ENCODE measurements around the gene PTX4.

Gene PTX4

GRCh38 chr16:1495211-1495888 is 6.6 kb upstream of the PTX4 start:
- H3K9me3 ChIP-seq (ENCODE audit: insufficient read depth, low read depth, low read length): no peaks in the 10 kb centered on the region
- H3K9ac ChIP-seq (ENCODE audit: low read depth, low read length, poor library complexity, severe bottlenecking): peak overlapping the region; percentile 84
- no peak overlapping the region for H3K4me3 ChIP-seq (ENCODE audit: low read length, poor library complexity, severe bottlenecking)
- no peaks in the 10 kb centered on the region for H3K27me3 ChIP-seq (ENCODE audit: insufficient read depth, low read length, poor library complexity, severe bottlenecking)
- TF ChIP-seq EZH2phosphoT487 (IDR thresholded peaks at IDR 0.05; ENCODE audit: borderline replicate concordance): no peak
- TF ChIP-seq CTCF (conservative IDR thresholded peaks at IDR 0.05; ENCODE audit: low read length): no peak
- no peaks in the 10 kb centered on the region for H3K36me3 ChIP-seq (ENCODE audit: insufficient read depth, low read length)
- H2AFZ ChIP-seq (ENCODE audit: low read length): no peak overlapping the region
- H4K20me1 ChIP-seq (ENCODE audit: insufficient read depth, low read length, poor library complexity, severe bottlenecking): no peaks in the 10 kb centered on the region
- peak overlapping the region; percentile 75 for H3K4me2 ChIP-seq (ENCODE audit: low read depth, low read length, poor library complexity, severe bottlenecking)
- H3K9me2 ChIP-seq (replicated peaks; ENCODE audit: low read depth, low read length): no peaks in the 10 kb centered on the region
- peaks cover 5% of the 10 kb centered on the region for H3K4me1 ChIP-seq (ENCODE audit: insufficient read depth, low read length, poor library complexity, severe bottlenecking)
- peaks cover 23% of the 10 kb centered on the region for H3K79me2 ChIP-seq (ENCODE audit: insufficient read depth, low read length)
- no peaks in the 10 kb centered on the region for H3F3A ChIP-seq (ENCODE audit: low read depth)

DNA sequence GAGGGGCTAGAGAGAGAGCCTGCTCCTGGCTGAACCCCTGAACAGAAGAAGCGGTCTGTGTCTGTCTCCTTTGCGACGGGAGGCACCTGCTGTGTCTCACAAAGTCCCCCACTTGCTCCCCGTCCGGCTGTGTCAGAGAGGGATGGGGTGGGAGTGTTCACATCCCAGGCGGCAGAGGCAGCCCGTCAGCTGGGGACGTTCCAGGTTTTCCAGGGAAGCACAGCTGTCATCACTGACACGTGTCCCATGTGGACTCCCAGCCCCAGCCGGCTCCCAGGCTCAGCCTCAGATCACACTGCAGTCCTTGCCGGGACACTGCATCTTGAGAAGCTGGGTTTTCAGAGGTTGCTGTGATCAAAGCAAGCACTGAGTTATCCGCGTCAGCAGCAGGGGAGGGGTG is 6.0 kb upstream of the PTX4 start:
- Histone ChIP-seq H3K4me2 (ENCODE audit: low read depth, low read length, poor library complexity, severe bottlenecking) (peak overlapping the region; percentile 75), H2AFZ (ENCODE audit: low read length) (no peak overlapping the region)

GRCh38 chr16:1494129-1494640 is 5.4 kb upstream of the PTX4 start:
- no peak overlapping the region for H2AFZ ChIP-seq (ENCODE audit: low read length)

More for the DNA sequence above, 6.0 kb upstream of the PTX4 start:
- no peaks in the 10 kb centered on the region for H3K9me3 ChIP-seq (ENCODE audit: insufficient read depth, low read depth, low read length)
- no peaks in the 10 kb centered on the region for H4K20me1 ChIP-seq (ENCODE audit: insufficient read depth, low read length, poor library complexity, severe bottlenecking)
- H3F3A ChIP-seq (ENCODE audit: low read depth): no peaks in the 10 kb centered on the region
- H3K9me2 ChIP-seq (replicated peaks; ENCODE audit: low read depth, low read length): no peaks in the 10 kb centered on the region
- H3K9ac ChIP-seq (ENCODE audit: low read depth, low read length, poor library complexity, severe bottlenecking): peak overlapping the region; percentile 84
- TF ChIP-seq CTCF (conservative IDR thresholded peaks at IDR 0.05; ENCODE audit: low read length) (no peak), EZH2phosphoT487 (IDR thresholded peaks at IDR 0.05; ENCODE audit: borderline replicate concordance) (no peak)
- H3K4me1 ChIP-seq (ENCODE audit: insufficient read depth, low read length, poor library complexity, severe bottlenecking): peaks cover 5% of the 10 kb centered on the region
- H3K79me2 ChIP-seq (ENCODE audit: insufficient read depth, low read length): peaks cover 23% of the 10 kb centered on the region
- H3K4me3 ChIP-seq (ENCODE audit: low read length, poor library complexity, severe bottlenecking): peak overlapping the region; percentile 76
- H3K36me3 ChIP-seq (ENCODE audit: insufficient read depth, low read length): no peaks in the 10 kb centered on the region
- H3K27me3 ChIP-seq (ENCODE audit: insufficient read depth, low read length, poor library complexity, severe bottlenecking): no peaks in the 10 kb centered on the region

More at GRCh38 chr16:1494129-1494640, 5.4 kb upstream of the PTX4 start:
- H3F3A ChIP-seq (ENCODE audit: low read depth): no peaks in the 10 kb centered on the region
- peak overlapping the region; percentile 75 for H3K4me2 ChIP-seq (ENCODE audit: low read depth, low read length, poor library complexity, severe bottlenecking)
- H4K20me1 ChIP-seq (ENCODE audit: insufficient read depth, low read length, poor library complexity, severe bottlenecking): no peaks in the 10 kb centered on the region
- H3K36me3 ChIP-seq (ENCODE audit: insufficient read depth, low read length): no peaks in the 10 kb centered on the region
- TF ChIP-seq CTCF (conservative IDR thresholded peaks at IDR 0.05; ENCODE audit: low read length): peak; percentile 44
- TF ChIP-seq EZH2phosphoT487 (IDR thresholded peaks at IDR 0.05; ENCODE audit: borderline replicate concordance): no peak
- no peaks in the 10 kb centered on the region for H3K9me2 ChIP-seq (replicated peaks; ENCODE audit: low read depth, low read length)
- peaks cover 23% of the 10 kb centered on the region for H3K79me2 ChIP-seq (ENCODE audit: insufficient read depth, low read length)
- peak overlapping the region; percentile 76 for H3K4me3 ChIP-seq (ENCODE audit: low read length, poor library complexity, severe bottlenecking)
- no peaks in the 10 kb centered on the region for H3K9me3 ChIP-seq (ENCODE audit: insufficient read depth, low read depth, low read length)
- peaks cover 5% of the 10 kb centered on the region for H3K4me1 ChIP-seq (ENCODE audit: insufficient read depth, low read length, poor library complexity, severe bottlenecking)
- peak overlapping the region; percentile 84 for H3K9ac ChIP-seq (ENCODE audit: low read depth, low read length, poor library complexity, severe bottlenecking)
- H3K27me3 ChIP-seq (ENCODE audit: insufficient read depth, low read length, poor library complexity, severe bottlenecking): no peaks in the 10 kb centered on the region
